Brain microvascular endothelial cell (primary cell): Measurements from ENCODE around the gene B3GLCT.

Experiments used
- DNase-seq: peaks from one replicate; pipeline ENCODE4 v3.0.0-alpha.2; 2020
- H3K27ac ChIP-seq: fragments of 250-450 bp; sonication (Bioruptor Pico); 2 replicates; pipeline ENCODE4 v1.5.1; 2020; ENCODE audit warnings: mild to moderate bottlenecking, moderate library complexity
- H3K27me3 ChIP-seq: fragments of 250-450 bp; sonication (Bioruptor Pico); replicated peaks from 2 replicates; pipeline ENCODE4 v1.5.1; 2020; ENCODE audit warnings: mild to moderate bottlenecking
- H3K36me3 ChIP-seq: fragments of 250-450 bp; sonication (Bioruptor Pico); replicated peaks from 2 replicates; pipeline ENCODE4 v1.5.1; 2020; ENCODE audit warnings: mild to moderate bottlenecking
- H3K4me3 ChIP-seq: 2 replicates; pipeline ENCODE4 v1.5.1; 2011; ENCODE audit warnings: low read depth, mild to moderate bottlenecking, control low read depth, low read length, moderate library complexity
- in situ Hi-C: cut with HindIII; loops from 2 replicates; pipeline ENCODE4 v1.10.0; 2017; ENCODE audit warnings: low sequenced_read_pairs, low pct_ligation_motif_present
- TF ChIP-seq, protein P1 (sequence below): IDR thresholded peaks from 2 replicates; pipeline ENCODE4 v1.5.1; 2011; ENCODE audit warnings: low read depth, mild to moderate bottlenecking, moderate library complexity, low read length, control low read depth, inconsistent platforms; ENCODE audit errors: missing control alignments

B3GLCT gene

DNA sequence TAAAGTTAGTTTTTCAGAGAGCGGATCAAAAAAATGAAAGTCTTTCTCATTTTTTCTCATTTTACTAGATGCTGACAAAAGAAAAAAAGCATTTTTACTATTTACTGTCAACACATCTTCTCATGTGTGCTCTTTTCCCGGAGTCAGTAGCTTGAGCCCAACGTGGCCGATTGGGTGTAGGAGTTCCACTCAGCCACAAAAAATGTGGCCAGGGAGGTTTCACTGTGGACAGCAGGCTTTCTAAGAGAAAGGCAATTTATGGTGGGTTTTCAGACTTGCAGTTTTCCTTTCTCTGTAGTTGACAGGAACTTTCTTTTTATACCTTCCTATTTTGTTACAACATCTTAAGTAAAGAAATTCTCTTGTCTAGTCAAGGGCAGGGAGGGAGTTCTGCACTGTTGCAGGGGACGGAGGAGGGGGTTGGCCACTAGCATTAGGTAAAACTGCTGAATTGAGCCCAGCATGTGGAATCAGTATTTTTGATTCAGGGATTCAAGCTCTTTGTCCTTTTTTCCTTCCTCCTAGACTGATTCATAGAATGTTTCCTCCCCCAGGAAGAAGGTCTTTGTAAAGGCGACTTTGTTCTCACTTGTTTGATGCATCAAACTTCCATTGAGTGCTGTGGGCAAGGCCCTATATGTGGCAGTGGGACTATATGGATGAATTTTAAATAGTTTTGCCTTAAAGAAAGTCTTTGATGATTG is 123.1 kb downstream of the B3GLCT start:
- Histone ChIP-seq H3K36me3 (no peaks in the 10 kb centered on the region), H3K4me3 (no peak overlapping the region), H3K27ac (no peak overlapping the region), H3K27me3 (no peaks in the 10 kb centered on the region)
- in situ Hi-C loops, result no loop called here
- TF ChIP-seq, protein P1, sequence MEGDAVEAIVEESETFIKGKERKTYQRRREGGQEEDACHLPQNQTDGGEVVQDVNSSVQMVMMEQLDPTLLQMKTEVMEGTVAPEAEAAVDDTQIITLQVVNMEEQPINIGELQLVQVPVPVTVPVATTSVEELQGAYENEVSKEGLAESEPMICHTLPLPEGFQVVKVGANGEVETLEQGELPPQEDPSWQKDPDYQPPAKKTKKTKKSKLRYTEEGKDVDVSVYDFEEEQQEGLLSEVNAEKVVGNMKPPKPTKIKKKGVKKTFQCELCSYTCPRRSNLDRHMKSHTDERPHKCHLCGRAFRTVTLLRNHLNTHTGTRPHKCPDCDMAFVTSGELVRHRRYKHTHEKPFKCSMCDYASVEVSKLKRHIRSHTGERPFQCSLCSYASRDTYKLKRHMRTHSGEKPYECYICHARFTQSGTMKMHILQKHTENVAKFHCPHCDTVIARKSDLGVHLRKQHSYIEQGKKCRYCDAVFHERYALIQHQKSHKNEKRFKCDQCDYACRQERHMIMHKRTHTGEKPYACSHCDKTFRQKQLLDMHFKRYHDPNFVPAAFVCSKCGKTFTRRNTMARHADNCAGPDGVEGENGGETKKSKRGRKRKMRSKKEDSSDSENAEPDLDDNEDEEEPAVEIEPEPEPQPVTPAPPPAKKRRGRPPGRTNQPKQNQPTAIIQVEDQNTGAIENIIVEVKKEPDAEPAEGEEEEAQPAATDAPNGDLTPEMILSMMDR, result no peak
- DNase-seq, result no peak

DNA sequence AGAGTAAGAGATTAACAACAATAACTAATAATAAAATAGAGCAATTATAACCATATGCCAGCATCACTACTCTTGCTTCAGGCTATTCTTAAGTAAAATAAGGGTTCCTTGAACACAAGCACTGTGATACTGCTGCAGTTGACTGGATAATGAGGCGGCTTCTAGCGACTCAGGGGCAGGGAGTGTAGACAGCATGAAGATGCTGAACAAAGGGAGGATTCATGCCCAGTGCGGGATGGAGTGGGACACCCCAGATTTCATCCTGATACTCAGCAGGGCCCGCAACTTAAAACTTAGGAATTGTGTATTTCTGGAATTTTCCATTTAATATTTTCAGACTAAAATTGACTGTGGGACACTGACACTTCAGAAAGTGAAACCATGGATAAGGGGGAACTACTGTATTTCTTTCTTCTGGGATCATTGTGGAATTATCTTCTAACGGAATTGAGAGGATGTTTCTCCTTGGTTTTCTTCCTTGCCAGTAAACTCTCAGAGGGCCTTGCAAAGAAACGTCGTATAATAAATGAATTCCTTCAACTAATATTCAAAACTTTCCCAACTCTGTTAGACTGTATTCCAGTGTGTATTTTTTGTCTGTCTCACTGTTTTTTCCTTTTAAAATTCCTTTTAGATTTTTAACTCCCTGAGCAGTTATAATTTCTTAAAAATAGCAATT is 127.5 kb downstream of the B3GLCT start:
- TF ChIP-seq, protein P1, result no peak
- Histone ChIP-seq H3K4me3 (no peak overlapping the region), H3K27ac (no peak overlapping the region), H3K27me3 (no peaks in the 10 kb centered on the region), H3K36me3 (no peaks in the 10 kb centered on the region)
- no peak for DNase-seq
- in situ Hi-C loops, result no loop called here

DNA sequence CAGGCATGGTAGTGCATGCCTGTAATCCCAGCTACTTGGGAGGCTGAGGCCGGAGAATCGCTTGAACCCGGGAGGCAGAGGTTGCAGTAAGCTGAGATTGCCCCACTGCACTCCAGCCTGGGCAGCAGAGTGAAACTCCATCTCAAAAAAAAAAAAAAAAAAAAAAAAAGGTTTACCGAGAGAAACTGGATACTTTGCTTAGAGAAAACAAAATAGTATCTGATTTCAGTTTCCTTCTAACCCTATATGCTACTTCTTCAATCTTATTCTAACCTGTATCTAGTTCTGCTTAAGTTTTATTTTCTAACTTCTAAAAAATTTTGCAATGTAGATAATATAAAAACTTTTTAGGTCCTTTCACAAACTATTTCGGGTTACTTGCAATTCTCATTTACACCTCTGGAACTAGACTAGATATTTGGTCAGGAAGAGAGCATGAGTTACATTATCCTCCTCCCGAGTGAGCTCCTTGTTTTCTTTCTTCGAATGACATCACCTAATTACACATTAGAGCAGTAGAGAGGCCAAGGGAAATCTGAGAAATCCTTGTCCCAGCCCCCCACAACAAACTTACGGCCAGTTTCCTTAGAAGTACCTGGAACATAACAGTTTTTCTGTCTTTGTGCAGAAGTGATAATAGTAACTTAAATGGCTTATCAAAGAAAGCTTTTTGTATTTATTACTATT is 128.9 kb downstream of the B3GLCT start:
- in situ Hi-C loops, result no loop called here
- TF ChIP-seq, protein P1, result no peak
- DNase-seq, result peak; percentile 4
- H3K4me3 ChIP-seq, result no peak overlapping the region
- H3K36me3 ChIP-seq, result no peaks in the 10 kb centered on the region
- no peak overlapping the region for H3K27ac ChIP-seq
- no peaks in the 10 kb centered on the region for H3K27me3 ChIP-seq

DNA sequence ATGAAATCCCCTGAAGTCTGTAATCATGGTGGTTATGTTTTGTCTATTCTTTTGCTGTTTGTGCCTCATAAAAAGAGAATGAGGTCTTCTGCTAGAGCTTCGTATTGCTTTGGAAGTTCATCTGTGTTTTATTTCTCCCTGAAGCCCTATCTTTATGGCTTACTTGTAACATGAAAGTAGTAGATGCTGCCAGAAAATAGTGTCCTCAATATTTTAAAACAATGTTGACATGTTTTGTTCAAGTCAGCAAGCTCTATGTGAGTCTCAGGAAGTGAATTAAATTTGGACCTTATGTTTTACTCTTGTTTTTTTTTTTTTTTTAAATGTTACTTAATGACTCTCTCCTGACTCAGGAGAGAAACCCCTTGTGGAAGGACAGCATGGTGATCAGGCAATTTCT is 130.5 kb downstream of the B3GLCT start:
- in situ Hi-C loops, result no loop called here
- DNase-seq, result no peak
- Histone ChIP-seq H3K27me3 (no peaks in the 10 kb centered on the region), H3K4me3 (no peak overlapping the region), H3K27ac (no peak overlapping the region), H3K36me3 (no peaks in the 10 kb centered on the region)
- TF ChIP-seq, protein P1, result no peak

DNA sequence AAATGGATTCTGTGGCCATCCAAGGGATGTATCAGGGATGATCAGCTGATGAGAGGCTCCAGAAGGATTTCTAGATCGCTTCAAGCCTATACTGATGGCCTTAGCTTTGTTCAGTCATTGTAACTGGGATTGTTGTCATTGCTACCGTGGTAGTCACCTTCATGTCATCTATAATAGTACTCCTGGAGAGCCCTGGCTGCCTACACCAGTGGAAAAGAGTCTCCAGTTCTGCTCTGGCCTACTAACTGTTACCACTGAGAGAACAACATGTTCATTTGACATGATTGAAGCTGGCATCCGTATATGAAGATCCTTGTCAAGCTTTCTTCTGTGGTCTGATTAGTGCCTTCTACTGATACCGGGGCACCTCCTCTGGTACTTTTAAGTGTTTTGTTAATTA is 131.3 kb downstream of the B3GLCT start:
- no peaks in the 10 kb centered on the region for H3K27me3 ChIP-seq
- no peak overlapping the region for H3K4me3 ChIP-seq
- in situ Hi-C loops, result no loop called here
- DNase-seq, result no peak
- H3K27ac ChIP-seq, result no peak overlapping the region
- no peaks in the 10 kb centered on the region for H3K36me3 ChIP-seq
- TF ChIP-seq, protein P1, result no peak
